HL-60 (cell line): ENCODE measurements around the gene TNFSF13B.

Experiments used
- DNase-seq, 2 experiments: peaks; one replicate each; pipeline ENCODE4 v3.0.0-alpha.2; 2010 to 2020; ENCODE audit warnings: low read depth in 1 of 2, low spot score in 1 of 2
- H3K27ac ChIP-seq: fragments of 250-450 bp; sonication (Bioruptor Pico); replicated peaks from 2 replicates; pipeline ENCODE4 v1.5.1; 2020; ENCODE audit warnings: mild to moderate bottlenecking, moderate library complexity
- H3K27me3 ChIP-seq: fragments of 250-450 bp; sonication (Bioruptor Pico); 2 replicates; pipeline ENCODE4 v1.5.1; 2021; ENCODE audit warnings: mild to moderate bottlenecking, moderate library complexity; ENCODE audit not compliant: insufficient read depth, poor library complexity, severe bottlenecking
- H3K4me3 ChIP-seq: replicated peaks from 2 replicates; pipeline ENCODE4 v1.5.1; 2011; ENCODE audit warnings: mild to moderate bottlenecking, control low read depth, low read length; ENCODE audit not compliant: insufficient read depth
- GABPA ChIP-seq: IDR thresholded peaks from 2 replicates; pipeline ENCODE4 v1.6.1; 2012; ENCODE audit warnings: low read depth
- POLR2AphosphoS5 ChIP-seq: IDR thresholded peaks from 2 replicates; pipeline ENCODE4 v1.6.1; 2012; ENCODE audit warnings: low read depth
- SPI1 ChIP-seq: IDR thresholded peaks from 2 replicates; pipeline ENCODE4 v1.6.1; 2012; ENCODE audit warnings: low read depth, mild to moderate bottlenecking, borderline replicate concordance
- TF ChIP-seq, protein P1 (sequence below): IDR thresholded peaks from one replicate; pipeline ENCODE4 v1.5.1; 2011; ENCODE audit warnings: low read length, control low read depth, inconsistent platforms; ENCODE audit not compliant: insufficient read depth
- TF ChIP-seq, protein P2 (sequence below): IDR thresholded peaks from 2 replicates; pipeline ENCODE4 v1.6.1; 2012; ENCODE audit warnings: low read depth; ENCODE audit not compliant: insufficient replicate concordance

Gene TNFSF13B

DNA sequence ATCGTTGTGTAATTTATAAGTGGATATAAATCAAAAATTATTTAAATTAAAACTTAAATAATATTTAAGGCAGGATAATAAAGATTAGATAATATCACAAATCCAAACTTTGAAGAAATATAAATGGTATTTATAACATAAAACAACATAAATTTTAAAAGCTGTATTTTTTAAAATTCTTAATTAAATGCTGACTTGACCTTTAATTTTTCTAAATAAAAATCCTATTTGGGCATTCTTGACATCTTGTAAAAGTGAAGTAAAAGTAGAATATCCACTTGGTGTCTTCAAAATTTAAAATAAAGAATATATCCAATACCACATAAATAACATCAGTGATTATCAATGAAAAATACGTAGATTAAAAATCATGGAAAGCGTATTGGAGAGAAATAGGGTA, 87.7 kb downstream of the TNFSF13B start:
- no peak for DNase-seq
- Histone ChIP-seq H3K27ac (no peak overlapping the region), H3K4me3 (no peak overlapping the region), H3K27me3 (no peaks in the 10 kb centered on the region)
- TF ChIP-seq SPI1 (no peak), GABPA (no peak), POLR2AphosphoS5 (no peak)
- TF ChIP-seq, protein P1, sequence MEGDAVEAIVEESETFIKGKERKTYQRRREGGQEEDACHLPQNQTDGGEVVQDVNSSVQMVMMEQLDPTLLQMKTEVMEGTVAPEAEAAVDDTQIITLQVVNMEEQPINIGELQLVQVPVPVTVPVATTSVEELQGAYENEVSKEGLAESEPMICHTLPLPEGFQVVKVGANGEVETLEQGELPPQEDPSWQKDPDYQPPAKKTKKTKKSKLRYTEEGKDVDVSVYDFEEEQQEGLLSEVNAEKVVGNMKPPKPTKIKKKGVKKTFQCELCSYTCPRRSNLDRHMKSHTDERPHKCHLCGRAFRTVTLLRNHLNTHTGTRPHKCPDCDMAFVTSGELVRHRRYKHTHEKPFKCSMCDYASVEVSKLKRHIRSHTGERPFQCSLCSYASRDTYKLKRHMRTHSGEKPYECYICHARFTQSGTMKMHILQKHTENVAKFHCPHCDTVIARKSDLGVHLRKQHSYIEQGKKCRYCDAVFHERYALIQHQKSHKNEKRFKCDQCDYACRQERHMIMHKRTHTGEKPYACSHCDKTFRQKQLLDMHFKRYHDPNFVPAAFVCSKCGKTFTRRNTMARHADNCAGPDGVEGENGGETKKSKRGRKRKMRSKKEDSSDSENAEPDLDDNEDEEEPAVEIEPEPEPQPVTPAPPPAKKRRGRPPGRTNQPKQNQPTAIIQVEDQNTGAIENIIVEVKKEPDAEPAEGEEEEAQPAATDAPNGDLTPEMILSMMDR, result no peak
- TF ChIP-seq, protein P2, sequence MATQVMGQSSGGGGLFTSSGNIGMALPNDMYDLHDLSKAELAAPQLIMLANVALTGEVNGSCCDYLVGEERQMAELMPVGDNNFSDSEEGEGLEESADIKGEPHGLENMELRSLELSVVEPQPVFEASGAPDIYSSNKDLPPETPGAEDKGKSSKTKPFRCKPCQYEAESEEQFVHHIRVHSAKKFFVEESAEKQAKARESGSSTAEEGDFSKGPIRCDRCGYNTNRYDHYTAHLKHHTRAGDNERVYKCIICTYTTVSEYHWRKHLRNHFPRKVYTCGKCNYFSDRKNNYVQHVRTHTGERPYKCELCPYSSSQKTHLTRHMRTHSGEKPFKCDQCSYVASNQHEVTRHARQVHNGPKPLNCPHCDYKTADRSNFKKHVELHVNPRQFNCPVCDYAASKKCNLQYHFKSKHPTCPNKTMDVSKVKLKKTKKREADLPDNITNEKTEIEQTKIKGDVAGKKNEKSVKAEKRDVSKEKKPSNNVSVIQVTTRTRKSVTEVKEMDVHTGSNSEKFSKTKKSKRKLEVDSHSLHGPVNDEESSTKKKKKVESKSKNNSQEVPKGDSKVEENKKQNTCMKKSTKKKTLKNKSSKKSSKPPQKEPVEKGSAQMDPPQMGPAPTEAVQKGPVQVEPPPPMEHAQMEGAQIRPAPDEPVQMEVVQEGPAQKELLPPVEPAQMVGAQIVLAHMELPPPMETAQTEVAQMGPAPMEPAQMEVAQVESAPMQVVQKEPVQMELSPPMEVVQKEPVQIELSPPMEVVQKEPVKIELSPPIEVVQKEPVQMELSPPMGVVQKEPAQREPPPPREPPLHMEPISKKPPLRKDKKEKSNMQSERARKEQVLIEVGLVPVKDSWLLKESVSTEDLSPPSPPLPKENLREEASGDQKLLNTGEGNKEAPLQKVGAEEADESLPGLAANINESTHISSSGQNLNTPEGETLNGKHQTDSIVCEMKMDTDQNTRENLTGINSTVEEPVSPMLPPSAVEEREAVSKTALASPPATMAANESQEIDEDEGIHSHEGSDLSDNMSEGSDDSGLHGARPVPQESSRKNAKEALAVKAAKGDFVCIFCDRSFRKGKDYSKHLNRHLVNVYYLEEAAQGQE, result no peak
